Measurements from ENCODE around the gene CCT6A. TPM values are rescaled to one million over a fixed set of nuclear protein-coding genes. Genes with fewer than 3 reads are reported as not detected.

Gene CCT6A
- total and polyA plus RNA-seq, 9 of the 15 experiments (the other 6 are each of a cell fraction or from before 2014, with no cell fraction given), result 244 to 708 (median 387) TPM

- no peak for TF ChIP-seq PBX2 (CRISPR knock-in tag; IDR thresholded peaks at IDR 0.05; ENCODE audit: low read depth)
- TF ChIP-seq PBX2 (tag; conservative IDR thresholded peaks at IDR 0.05; ENCODE audit: low read depth), result no peak
- no peak for TF ChIP-seq TARDBP (IDR thresholded peaks at IDR 0.05)
- peak; percentile 85 for TF ChIP-seq CREM (IDR thresholded peaks at IDR 0.05; ENCODE audit: low read depth)
- TF ChIP-seq NRF1 (conservative IDR thresholded peaks at IDR 0.05 in 1 of 2, IDR thresholded peaks at IDR 0.05 in 1 of 2), result peak; percentile 71 to 73
- TF ChIP-seq ZNF212 (CRISPR knock-in tag; IDR thresholded peaks at IDR 0.05), result no peak
- TF ChIP-seq NFIC (IDR thresholded peaks at IDR 0.05), result no peak
- no peak for TF ChIP-seq CREBBP (IDR thresholded peaks at IDR 0.05; ENCODE audit: low read depth, low read length)
- no peak for TF ChIP-seq MBD1 (CRISPR knock-in tag; IDR thresholded peaks at IDR 0.05)
- TF ChIP-seq CHD7 (IDR thresholded peaks at IDR 0.05; ENCODE audit: low read depth, low read length), result no peak
- TF ChIP-seq MAFF (IDR thresholded peaks at IDR 0.05; ENCODE audit: low read length), result no peak
- TF ChIP-seq ZSCAN32 (CRISPR knock-in tag; IDR thresholded peaks at IDR 0.05), result no peak
- no peak; the same call in 1 of the 2 replicates for TF ChIP-seq EP400 (IDR thresholded peaks at IDR 0.05)
- no peak for TF ChIP-seq ZNF124 (CRISPR knock-in tag; IDR thresholded peaks at IDR 0.05)
- TF ChIP-seq NCOA4 (IDR thresholded peaks at IDR 0.05; ENCODE audit: partially characterized antibody), result no peak
Measured at GRCh38 chr7:56105508-56105907, 53.9 kb downstream of the CCT6A start (continued).
